HFF-Myc (cell line): Measurements from ENCODE around the gene APC2.
"Not testable (repeated sequence)": the region's sequence is repeated elsewhere in the genome, so short reads cannot be mapped to it uniquely, and the experiment has no call there.

Source experiments
- DNase-seq: peaks from one replicate; pipeline ENCODE4 v3.0.0-alpha.2; 2011; ENCODE audit warnings: low read depth; ENCODE audit errors: extremely low read depth
- H3K4me3 ChIP-seq: replicated peaks from 2 replicates; pipeline ENCODE4 v1.5.1; 2011; ENCODE audit warnings: low read depth, mild to moderate bottlenecking, control low read depth, low read length
- CTCF ChIP-seq: IDR thresholded peaks from 2 replicates; pipeline ENCODE4 v1.5.1; 2012; ENCODE audit warnings: mild to moderate bottlenecking, low read depth, low read length, control low read depth; ENCODE audit errors: missing control alignments

Gene APC2

GRCh38 chr19:1472231-1473084 is 22.5 kb downstream of the APC2 start:
- DNase-seq = no peak
- no peak for TF ChIP-seq CTCF
- H3K4me3 ChIP-seq = no peak overlapping the region

- no peak overlapping the region for H3K4me3 ChIP-seq
- no peak for TF ChIP-seq CTCF
- no peak for DNase-seq
Observed at GRCh38 chr19:1473085-1473851, 23.3 kb downstream of the APC2 start.

- H3K4me3 ChIP-seq = no peak overlapping the region
- DNase-seq = no peak
- no peak for TF ChIP-seq CTCF
Observed at GRCh38 chr19:1474011-1474764, 24.3 kb downstream of the APC2 start.

GRCh38 chr19:1474765-1475351 is 24.9 kb downstream of the APC2 start:
- DNase-seq = no peak
- no peak for TF ChIP-seq CTCF
- no peak overlapping the region for H3K4me3 ChIP-seq

- DNase-seq = no peak
- no peak overlapping the region for H3K4me3 ChIP-seq
- TF ChIP-seq CTCF = no peak
Observed at GRCh38 chr19:1475751-1476437, 26.0 kb downstream of the APC2 start.

GRCh38 chr19:1477056-1477455 is 27.1 kb downstream of the APC2 start:
- not testable (repeated sequence) for H3K4me3 ChIP-seq

More at GRCh38 chr19:1477056-1477455, 27.1 kb downstream of the APC2 start:
- not testable (repeated sequence) for DNase-seq
